H1 (cell line): Measurements from ENCODE around the gene TAMALIN. TPM values are rescaled to one million over a fixed set of nuclear protein-coding genes. Genes with fewer than 3 reads are reported as not detected.

Experiments used
- CTCF ChIA-PET: fragments of 300-600 bp; sonication (Branson Sonifier 250); formaldehyde crosslinking; loops from one replicate; lab custom pipeline; 2021; ENCODE audit not compliant: partially characterized antibody; lab: Charles Lee
- POLR2A ChIA-PET: fragments of 300-600 bp; sonication (Branson Sonifier 250); formaldehyde crosslinking; loops from one replicate; lab custom pipeline; 2021; ENCODE audit warnings: inconsistent platforms; ENCODE audit not compliant: partially characterized antibody; lab: Charles Lee
- DNase-seq, 2 experiments: peaks; one replicate each; pipeline versions ENCODE4 v3.0.0 to v3.0.0-alpha.2; 2010 to 2022; ENCODE audit warnings: low spot score in 2 of 2, low read depth in 1 of 2, mixed read lengths in 1 of 2
- FAIRE-seq: peaks from 2 replicates; lab custom pipeline; 2011; peaks lifted over from hg19 to GRCh38; lab: Jason Lieb, UNC
- H2AFZ ChIP-seq: 2 replicates; pipeline ENCODE4 v1.8.1; 2012; ENCODE audit warnings: low read length, inconsistent platforms
- H2AK5ac ChIP-seq: 2 replicates; pipeline ENCODE4 v1.6.1; 2013; ENCODE audit warnings: low read depth, low read length
- H2BK120ac ChIP-seq: replicated peaks from 2 replicates; pipeline ENCODE3; 2013; ENCODE audit warnings: low read depth, low read length, inconsistent platforms
- H2BK12ac ChIP-seq: 2 replicates; pipeline ENCODE4 v1.6.1; 2013; ENCODE audit warnings: low read depth, low read length
- H2BK15ac ChIP-seq: 2 replicates; pipeline ENCODE4 v1.6.1; 2013; ENCODE audit warnings: low read length
- H2BK20ac ChIP-seq: 2 replicates; pipeline ENCODE4 v1.6.1; 2013; ENCODE audit warnings: low read length
- H2BK5ac ChIP-seq: 2 replicates; pipeline ENCODE4 v1.6.1; 2013; ENCODE audit warnings: low read depth, low read length
- H3K14ac ChIP-seq: 2 replicates; pipeline ENCODE4 v1.6.1; 2013; ENCODE audit warnings: inconsistent platforms; ENCODE audit not compliant: insufficient read length
- H3K18ac ChIP-seq: 2 replicates; pipeline ENCODE4 v1.6.1; 2013; ENCODE audit warnings: low read length; ENCODE audit errors: extremely low read depth
- H3K23ac ChIP-seq: 2 replicates; pipeline ENCODE4 v1.6.1; 2013; ENCODE audit warnings: inconsistent platforms; ENCODE audit not compliant: insufficient read length
- H3K23me2 ChIP-seq: 2 replicates; pipeline ENCODE4 v1.6.1; 2013; ENCODE audit warnings: low read depth, low read length
- H3K27ac ChIP-seq: 2 replicates; pipeline ENCODE4 v1.6.1; 2011; ENCODE audit warnings: low read depth, low read length, inconsistent platforms
- H3K27me3 ChIP-seq, 4 experiments: replicated peaks in 1 of 4; 1 replicate in 1 of 4; 2 replicates in 3 of 4; pipeline versions ENCODE4 v1.6.1 to v1.8.1; 2011 to 2013; ENCODE audit warnings: low read length in 3 of 4, mild to moderate bottlenecking in 3 of 4, inconsistent platforms in 2 of 4, mixed read lengths in 2 of 4, moderate library complexity in 1 of 4; ENCODE audit not compliant: control insufficient read depth in 3 of 4, insufficient read depth in 3 of 4; ENCODE audit errors: extremely low read depth in 1 of 4
- H3K36me3 ChIP-seq, 4 experiments: 2 replicates each; pipeline versions ENCODE4 v1.6.1 to v1.8.1; 2011 to 2013; ENCODE audit warnings: mild to moderate bottlenecking in 4 of 4, low read length in 3 of 4, moderate library complexity in 2 of 4, control low read depth in 1 of 4, inconsistent platforms in 1 of 4; ENCODE audit not compliant: insufficient read depth in 4 of 4, control insufficient read depth in 2 of 4
- H3K4ac ChIP-seq: replicated peaks from 2 replicates; pipeline ENCODE3; 2013; ENCODE audit warnings: low read length, low read depth, mixed read lengths, inconsistent platforms; ENCODE audit not compliant: insufficient read length
- H3K4me1 ChIP-seq, 4 experiments: replicated peaks in 1 of 4; 1 replicate in 1 of 4; 2 replicates in 3 of 4; pipeline versions ENCODE4 v1.6.1 to v1.8.1; 2011 to 2013; ENCODE audit warnings: low read length in 3 of 4, inconsistent platforms in 2 of 4, mixed read lengths in 1 of 4; ENCODE audit not compliant: insufficient read depth in 4 of 4, control insufficient read depth in 3 of 4
- H3K4me2 ChIP-seq, 2 experiments: 2 replicates each; pipeline versions ENCODE4 v1.6.1 to v1.8.1; 2011 to 2013; ENCODE audit warnings: low read depth in 2 of 2, low read length in 2 of 2, control low read depth in 1 of 2, inconsistent platforms in 1 of 2, mild to moderate bottlenecking in 1 of 2; ENCODE audit not compliant: insufficient read depth in 1 of 2
- H3K4me3 ChIP-seq, 4 experiments: fragments of 200-600, 300-600 bp in 1 of 4; sonication (generic), shearing (Covaris generic), sonication (Bioruptor Twin) in 1 of 4; 2 replicates each; pipeline versions ENCODE4 v1.5.1 to v1.8.1; 2011 to 2016; ENCODE audit warnings: low read length in 4 of 4, low read depth in 3 of 4, control low read depth in 2 of 4, inconsistent platforms in 2 of 4, mild to moderate bottlenecking in 2 of 4, mixed read lengths in 1 of 4, moderate library complexity in 1 of 4; ENCODE audit not compliant: insufficient read depth in 2 of 4; ENCODE audit errors: extremely low read depth in 1 of 4
- H3K56ac ChIP-seq: replicated peaks from 2 replicates; pipeline ENCODE3; 2013; ENCODE audit warnings: low read depth, mild to moderate bottlenecking, mixed read lengths, low read length, inconsistent platforms; ENCODE audit not compliant: insufficient read length
- H3K79me1 ChIP-seq: 2 replicates; pipeline ENCODE4 v1.6.1; 2013; ENCODE audit warnings: low read depth, low read length, control low read depth
- H3K79me2 ChIP-seq, 2 experiments: 2 replicates each; pipeline versions ENCODE4 v1.6.1 to v1.8.1; 2012 to 2013; ENCODE audit warnings: low read length in 2 of 2, mild to moderate bottlenecking in 2 of 2, inconsistent platforms in 1 of 2; ENCODE audit not compliant: insufficient read depth in 2 of 2, control insufficient read depth in 1 of 2
- H3K9ac ChIP-seq, 4 experiments: replicated peaks in 1 of 4; 1 replicate in 1 of 4; 2 replicates in 3 of 4; pipeline versions ENCODE4 v1.6.1 to v1.8.1; 2011 to 2013; ENCODE audit warnings: low read depth in 3 of 4, low read length in 3 of 4, control low read depth in 2 of 4, mild to moderate bottlenecking in 2 of 4, moderate library complexity in 2 of 4, inconsistent platforms in 1 of 4; ENCODE audit errors: extremely low read depth in 1 of 4
- H3K9me3 ChIP-seq, 2 experiments: 2 replicates each; pipeline versions ENCODE4 v1.6.1 to v1.8.1; 2012 to 2013; ENCODE audit warnings: mild to moderate bottlenecking in 2 of 2, moderate library complexity in 2 of 2, control low read depth in 1 of 2, inconsistent platforms in 1 of 2, low read depth in 1 of 2, low read length in 1 of 2, mixed read lengths in 1 of 2; ENCODE audit not compliant: insufficient read depth in 2 of 2
- H4K20me1 ChIP-seq, 2 experiments: replicated peaks in 1 of 2; 2 replicates each; pipeline versions ENCODE3 to v1.8.1; 2011 to 2013; ENCODE audit warnings: inconsistent platforms in 2 of 2, low read length in 2 of 2, mild to moderate bottlenecking in 1 of 2; ENCODE audit not compliant: insufficient read depth in 2 of 2, control insufficient read depth in 1 of 2
- H4K5ac ChIP-seq: 2 replicates; pipeline ENCODE4 v1.6.1; 2013; ENCODE audit warnings: low read length, low read depth, mixed read lengths, inconsistent platforms; ENCODE audit not compliant: insufficient read length
- H4K8ac ChIP-seq: 2 replicates; pipeline ENCODE4 v1.8.0; 2013; ENCODE audit warnings: mild to moderate bottlenecking, moderate library complexity, low read length, inconsistent platforms; ENCODE audit not compliant: insufficient read depth; ENCODE audit errors: extremely low read depth
- H4K91ac ChIP-seq: replicated peaks from 2 replicates; pipeline ENCODE3; 2013; ENCODE audit warnings: low read length, mixed read lengths, inconsistent platforms; ENCODE audit not compliant: insufficient read length
- BRCA1 ChIP-seq: IDR thresholded peaks from 2 replicates; pipeline ENCODE4 v1.6.1; 2012; ENCODE audit warnings: low read depth, low read length, improper control_type of control experiment
- CBX5 ChIP-seq: fragments of 300-800, 300-1000 bp; sonication (generic); IDR thresholded peaks from 2 replicates; pipeline ENCODE4 v1.7.1; 2016; ENCODE audit warnings: antibody characterized with exemption, low read length, low read depth
- CHD1 ChIP-seq: IDR thresholded peaks from 2 replicates; pipeline ENCODE4 v1.6.1; 2012; ENCODE audit warnings: low read depth, low read length, improper control_type of control experiment
- E2F6 ChIP-seq: IDR thresholded peaks from 2 replicates; pipeline ENCODE4 v1.6.1; 2012; ENCODE audit warnings: inconsistent platforms
- HDAC2 ChIP-seq, 2 experiments: fragments of 300-600 bp in 1 of 2; sonication (generic) in 1 of 2; IDR thresholded peaks; 2 replicates each; pipeline ENCODE4 v1.6.1; 2011 to 2012; ENCODE audit warnings: low read depth in 2 of 2, low read length in 2 of 2, mild to moderate bottlenecking in 2 of 2, moderate library complexity in 2 of 2, borderline replicate concordance in 1 of 2, inconsistent platforms in 1 of 2
- HDAC6 ChIP-seq: IDR thresholded peaks from one replicate; pipeline ENCODE4 v1.7.1; 2012; ENCODE audit warnings: low read depth, mild to moderate bottlenecking, inconsistent platforms, low read length, moderate library complexity
- KDM4A ChIP-seq: IDR thresholded peaks from one replicate; pipeline ENCODE4 v1.7.1; 2012; ENCODE audit warnings: low read depth, mild to moderate bottlenecking, moderate library complexity, low read length, inconsistent platforms; ENCODE audit not compliant: severe bottlenecking
- KDM5A ChIP-seq: fragments of 200-600 bp; IDR thresholded peaks from 2 replicates; pipeline ENCODE4 v1.7.1; 2012; ENCODE audit warnings: mild to moderate bottlenecking, low read length, inconsistent platforms, mixed read lengths
- NRF1 ChIP-seq: IDR thresholded peaks from 2 replicates; pipeline ENCODE4 v1.6.1; 2011; ENCODE audit warnings: mild to moderate bottlenecking, low read depth, low read length, improper control_type of control experiment
- POLR2AphosphoS5 ChIP-seq: IDR thresholded peaks from 2 replicates; pipeline ENCODE4 v1.6.1; 2011; ENCODE audit warnings: low read depth, low read length
- SIX5 ChIP-seq: IDR thresholded peaks from 2 replicates; pipeline ENCODE4 v1.6.1; 2011; ENCODE audit warnings: mild to moderate bottlenecking, low read depth, low read length
- SP2 ChIP-seq: IDR thresholded peaks from 2 replicates; pipeline ENCODE4 v1.6.1; 2012; ENCODE audit warnings: mild to moderate bottlenecking, low read length, inconsistent platforms
- SP4 ChIP-seq: IDR thresholded peaks from 2 replicates; pipeline ENCODE4 v1.6.1; 2012; ENCODE audit warnings: low read length, inconsistent platforms
- TBP ChIP-seq: IDR thresholded peaks from 2 replicates; pipeline ENCODE4 v1.6.1; 2011; ENCODE audit warnings: low read depth, low read length, improper control_type of control experiment
- TCF12 ChIP-seq: IDR thresholded peaks from 2 replicates; pipeline ENCODE4 v1.6.1; 2011; ENCODE audit warnings: low read depth, mild to moderate bottlenecking, low read length
- WGBS, 2 experiments: shearing (Covaris generic) in 1 of 2; methylation state at CpG; one replicate each; pipeline versions ENCODE4 v1.1.6 to v1.1.7; 2013 to 2015; ENCODE audit warnings: low lambda C conversion rate in 2 of 2, mixed read lengths in 2 of 2, inconsistent platforms in 1 of 2, low coverage in 1 of 2, missing lambda C conversion rate in 1 of 2; ENCODE audit not compliant: insufficient replicate concordance in 2 of 2, insufficient coverage in 1 of 2, insufficient read length in 1 of 2; ENCODE audit errors: extremely low coverage in 1 of 2, missing lambda C conversion rate in 1 of 2; 5-methylcytosine and 5-hydroxymethylcytosine counted together
- polyA plus RNA-seq, 7 experiments: library from polyadenylated mRNA; depleted of rRNA in 3 of 7; stranded (reverse) in 5 of 7; unstranded in 2 of 7; fragments of >200 nt in 5 of 7; fragments of 200-250 nt in 2 of 7; gene quantifications; 1 replicate in 5 of 7; 2 replicates in 1 of 7; 4 replicates in 1 of 7; pipeline versions ENCODE4 v1.2.1 to v1.2.3, GENCODE V29; 2011 to 2013; ENCODE audit warnings: missing spikeins in 2 of 7, mixed read lengths in 2 of 7
- total RNA-seq: library from RNA; stranded (reverse); fragmentation: NEBNext Ultra II Directional; extraction: Animal tissue kit (Norgen Biotek cat#: 25700); gene quantifications from 2 replicates; pipeline ENCODE4 v1.2.1, GENCODE V29; 2021

Gene TAMALIN
- total and polyA plus RNA-seq, 2 of the 8 experiments (the other 6 are each of a cell fraction or from before 2014, with no cell fraction given), result 2.6 to 4.9 TPM

- Histone ChIP-seq H3K56ac (no peak overlapping the region), H2AK5ac (no peak overlapping the region), H2BK5ac (no peak overlapping the region), H2BK120ac (no peak overlapping the region), H4K5ac (no peak overlapping the region), H4K91ac (no peak overlapping the region), H3K79me2 (peaks cover 0 to 20% of the 10 kb centered on the region in 2 experiments; a peak in 2 of 4 replicates), H3K23ac (no peak overlapping the region), H3K27me3 (no peaks in the 10 kb centered on the region), H4K8ac (no peak overlapping the region), H3K4ac (no peak overlapping the region), H2AFZ (no peak overlapping the region), H4K20me1 (peaks cover 1 to 11% of the 10 kb centered on the region in 2 experiments), H2BK20ac (no peak overlapping the region), H3K9ac (no peak overlapping the region), H3K23me2 (no peaks in the 10 kb centered on the region; the same call in 1 of the 2 replicates), H3K9me3 (no peaks in the 10 kb centered on the region; a peak in 1 of 4 replicates), H3K27ac (no peak overlapping the region), H3K36me3 (peaks cover 0 to 7% (median 0%) of the 10 kb centered on the region in 4 experiments; a peak in 2 of 8 replicates), H3K4me2 (no peak overlapping the region), H3K4me3 (no peak overlapping the region), H3K14ac (no peak overlapping the region), H3K18ac (no peak overlapping the region), H3K4me1 (peaks cover 0 to 4% (median 1%) of the 10 kb centered on the region in 4 experiments; a peak in 1 of 7 replicates), H2BK12ac (no peak overlapping the region), H2BK15ac (no peak overlapping the region), H3K79me1 (no peaks in the 10 kb centered on the region)
- POLR2A ChIA-PET, result no interaction called here
- DNase-seq, result no peak
- CTCF ChIA-PET, result interaction anchor here (2.6 kb wide), 1 partner anchor 60 kb away, joined by 10 read pairs; no protein-coding TSS in a partner anchor
- FAIRE-seq, result no peak
- 93% methylated on average over 4 of the region's 4 CpGs; no CpG with 5 or more reads in 1 of the 2 experiments for WGBS, 2 experiments
- TF ChIP-seq HDAC2 (IDR thresholded peaks at IDR 0.05; ENCODE audit: borderline replicate concordance in 1 of 2, low read depth in 2 of 2, low read length in 2 of 2) (no peak), CHD1 (no peak), SIX5 (no peak), NRF1 (no peak), TBP (no peak), KDM5A (no peak), POLR2AphosphoS5 (no peak), SP2 (no peak), HDAC6 (no peak), BRCA1 (no peak), SP4 (no peak), TCF12 (no peak), KDM4A (no peak), CBX5 (no peak), E2F6 (no peak)
These were observed 43.3 kb upstream of the TAMALIN start for GRCh38 chr12:51963477-51963876.
